HG02840 (cell line): ENCODE data around the gene RAB6A.
"Not testable (repeated sequence)": the region's sequence is repeated elsewhere in the genome, so short reads cannot be mapped to it uniquely, and the experiment has no call there.

ENCODE experiments used
- ATAC-seq: cut with Tn5 transposase; IDR thresholded peaks from one replicate; pipeline ENCODE4 v1.9.1; 2021; ENCODE audit warnings: mild to moderate bottlenecking, moderate library complexity, moderate number of reproducible peaks; ENCODE audit not compliant: unreplicated experiment, low FRiP score

RAB6A gene

GRCh38 chr11:73729594-73730206 is 31.2 kb downstream of the RAB6A start:
- ATAC-seq, result no peak

- no peak for ATAC-seq
Measured at GRCh38 chr11:73728000-73728399, 32.9 kb downstream of the RAB6A start.

GRCh38 chr11:73726825-73727224 is 34.0 kb downstream of the RAB6A start:
- ATAC-seq, result no peak

- no peak for ATAC-seq
Measured at GRCh38 chr11:73717136-73717535, 43.7 kb downstream of the RAB6A start.

GRCh38 chr11:73716153-73717056 is 44.5 kb downstream of the RAB6A start:
- no peak for ATAC-seq

GRCh38 chr11:73715541-73715940 is 45.3 kb downstream of the RAB6A start:
- ATAC-seq, result no peak

- no peak for ATAC-seq
Measured at GRCh38 chr11:73710964-73711363, 49.9 kb downstream of the RAB6A start.

- ATAC-seq, result no peak
Measured at GRCh38 chr11:73705053-73705452, 55.8 kb downstream of the RAB6A start.

- ATAC-seq, result no peak
Measured at GRCh38 chr11:73693899-73694525, 66.9 kb downstream of the RAB6A start.

GRCh38 chr11:73680687-73681086 is 80.2 kb downstream of the RAB6A start:
- ATAC-seq, result no peak

- ATAC-seq, result not testable (repeated sequence)
Measured at GRCh38 chr11:73676552-73676951, 84.3 kb downstream of the RAB6A start.

- no peak for ATAC-seq
Measured at GRCh38 chr11:73671701-73672100, 89.2 kb downstream of the RAB6A start.

GRCh38 chr11:73670808-73671207 is 90.1 kb downstream of the RAB6A start:
- no peak for ATAC-seq

- ATAC-seq, result no peak
Measured at GRCh38 chr11:73667891-73668290, 93.0 kb downstream of the RAB6A start.

- ATAC-seq, result no peak
Measured at GRCh38 chr11:73664877-73665276, 96.0 kb downstream of the RAB6A start.

- ATAC-seq, result no peak
Measured at GRCh38 chr11:73663604-73664495, 97.0 kb downstream of the RAB6A start.

- ATAC-seq, result no peak
Measured at GRCh38 chr11:73662445-73663157, 98.3 kb downstream of the RAB6A start.

GRCh38 chr11:73661035-73661628 is 99.7 kb downstream of the RAB6A start:
- ATAC-seq, result no peak

GRCh38 chr11:73660497-73661034 is 100.3 kb downstream of the RAB6A start:
- ATAC-seq, result no peak
